Choroid plexus epithelial cell (primary cell): ENCODE results near the gene CACNG3.

Experiments used
- DNase-seq: peaks from one replicate; pipeline ENCODE4 v3.0.0-alpha.2; 2010; ENCODE audit warnings: low read depth
- H3K4me3 ChIP-seq: 2 replicates; pipeline ENCODE4 v1.5.1; 2011; ENCODE audit warnings: low read depth, mild to moderate bottlenecking, control low read depth, low read length, moderate library complexity
- CTCF ChIP-seq: conservative IDR thresholded peaks from 2 replicates; pipeline ENCODE4 v1.5.1; 2011; ENCODE audit warnings: low read depth, mild to moderate bottlenecking, control low read depth, inconsistent platforms, low read length, moderate library complexity

Gene CACNG3

GRCh38 chr16:24275413-24275812 is 19.3 kb downstream of the CACNG3 start:
- no peak for TF ChIP-seq CTCF
- no peak overlapping the region for H3K4me3 ChIP-seq
- no peak for DNase-seq

- no peak overlapping the region for H3K4me3 ChIP-seq
- no peak for TF ChIP-seq CTCF
- DNase-seq: no peak
Measured at GRCh38 chr16:24279982-24280515, 23.9 kb downstream of the CACNG3 start.

- no peak for TF ChIP-seq CTCF
- no peak for DNase-seq
- H3K4me3 ChIP-seq: no peak overlapping the region
Measured at GRCh38 chr16:24281466-24281865, 25.3 kb downstream of the CACNG3 start.

- DNase-seq: no peak
- H3K4me3 ChIP-seq: no peak overlapping the region
- no peak for TF ChIP-seq CTCF
Measured at GRCh38 chr16:24282141-24282540, 26.0 kb downstream of the CACNG3 start.

DNA sequence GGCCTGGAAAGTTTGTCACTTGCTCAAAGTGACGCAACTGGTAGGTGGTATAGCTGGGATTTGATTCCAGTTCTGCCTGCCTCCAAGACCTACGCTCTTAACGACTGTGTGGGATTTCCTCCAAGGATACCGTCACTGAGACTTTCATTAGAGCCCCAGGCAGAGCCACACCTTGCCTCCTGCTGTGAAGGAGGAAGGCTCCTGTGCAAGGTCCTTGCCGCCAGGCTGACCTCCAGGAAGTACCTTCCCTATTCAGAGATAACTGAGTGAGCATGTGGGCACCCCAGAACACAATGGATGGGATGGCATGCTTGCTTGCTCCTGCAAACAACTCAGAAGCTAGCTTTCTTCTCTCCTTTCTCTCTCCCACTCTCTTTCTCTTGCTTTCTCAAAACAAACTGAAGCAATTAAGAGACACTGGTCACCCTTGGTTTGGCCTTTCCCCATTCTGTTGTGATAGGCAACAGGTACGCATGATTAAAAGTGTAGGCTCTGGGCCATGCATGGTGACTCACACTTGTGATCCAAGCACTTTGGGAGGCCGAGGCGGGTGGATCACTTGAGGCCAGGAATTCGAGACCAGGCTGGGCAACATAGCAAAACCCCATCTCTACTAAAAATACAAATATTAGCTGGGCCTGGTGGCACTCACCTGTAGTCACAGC is 30.7 kb downstream of the CACNG3 start:
- H3K4me3 ChIP-seq: no peak overlapping the region
- no peak for DNase-seq
- TF ChIP-seq CTCF: no peak

- TF ChIP-seq CTCF: no peak
- DNase-seq: no peak
- H3K4me3 ChIP-seq: no peak overlapping the region
Measured at GRCh38 chr16:24288516-24288915, 32.4 kb downstream of the CACNG3 start.

- TF ChIP-seq CTCF: no peak
- no peak overlapping the region for H3K4me3 ChIP-seq
- DNase-seq: no peak
Measured at GRCh38 chr16:24289166-24289700, 33.1 kb downstream of the CACNG3 start.
